IPS-15b (cell line): Measurements from ENCODE around the gene STOML2.

Source experiments
- H3K27me3 ChIP-seq: one replicate; pipeline ENCODE4 v1.6.1; 2013; ENCODE audit warnings: low read length; ENCODE audit not compliant: control insufficient read depth, insufficient read depth
- H3K36me3 ChIP-seq: one replicate; pipeline ENCODE4 v1.6.1; 2013; ENCODE audit warnings: low read length; ENCODE audit not compliant: control insufficient read depth, insufficient read depth
- H3K4me1 ChIP-seq: one replicate; pipeline ENCODE4 v1.6.1; 2013; ENCODE audit warnings: mild to moderate bottlenecking, low read length; ENCODE audit not compliant: control insufficient read depth, insufficient read depth
- H3K4me3 ChIP-seq: one replicate; pipeline ENCODE4 v1.5.1; 2013; ENCODE audit warnings: low read depth, low read length
- H3K9ac ChIP-seq: one replicate; pipeline ENCODE4 v1.6.1; 2013; ENCODE audit warnings: low read depth, mild to moderate bottlenecking, low read length
- H3K9me3 ChIP-seq: one replicate; pipeline ENCODE4 v1.6.1; 2013; ENCODE audit warnings: mild to moderate bottlenecking, low read length; ENCODE audit not compliant: control insufficient read depth, insufficient read depth

The STOML2 gene

DNA sequence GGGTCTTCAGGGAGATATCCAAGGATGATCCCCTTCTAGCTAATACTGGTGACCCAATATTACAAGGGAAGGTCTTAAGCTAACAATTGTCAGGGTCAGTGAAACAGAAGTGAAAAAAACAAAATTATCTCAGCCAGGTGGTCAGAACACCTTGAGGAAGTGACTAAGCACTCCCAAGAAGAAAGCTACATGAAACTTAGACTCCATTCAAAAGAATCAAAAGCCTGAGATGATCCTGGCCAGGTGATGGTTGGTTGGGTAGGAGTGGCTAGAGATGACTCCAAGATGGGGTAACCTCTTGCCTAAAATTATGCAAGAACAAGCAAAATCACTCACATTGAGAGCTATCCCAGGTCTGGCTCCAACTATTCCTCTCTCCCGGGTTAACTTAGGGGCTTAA is 35.9 kb downstream of the STOML2 start:
- no peak overlapping the region for H3K9ac ChIP-seq
- H3K4me1 ChIP-seq: peaks cover 4% of the 10 kb centered on the region
- H3K9me3 ChIP-seq: no peaks in the 10 kb centered on the region
- peaks cover 57% of the 10 kb centered on the region for H3K36me3 ChIP-seq
- no peak overlapping the region for H3K4me3 ChIP-seq
- H3K27me3 ChIP-seq: no peaks in the 10 kb centered on the region

DNA sequence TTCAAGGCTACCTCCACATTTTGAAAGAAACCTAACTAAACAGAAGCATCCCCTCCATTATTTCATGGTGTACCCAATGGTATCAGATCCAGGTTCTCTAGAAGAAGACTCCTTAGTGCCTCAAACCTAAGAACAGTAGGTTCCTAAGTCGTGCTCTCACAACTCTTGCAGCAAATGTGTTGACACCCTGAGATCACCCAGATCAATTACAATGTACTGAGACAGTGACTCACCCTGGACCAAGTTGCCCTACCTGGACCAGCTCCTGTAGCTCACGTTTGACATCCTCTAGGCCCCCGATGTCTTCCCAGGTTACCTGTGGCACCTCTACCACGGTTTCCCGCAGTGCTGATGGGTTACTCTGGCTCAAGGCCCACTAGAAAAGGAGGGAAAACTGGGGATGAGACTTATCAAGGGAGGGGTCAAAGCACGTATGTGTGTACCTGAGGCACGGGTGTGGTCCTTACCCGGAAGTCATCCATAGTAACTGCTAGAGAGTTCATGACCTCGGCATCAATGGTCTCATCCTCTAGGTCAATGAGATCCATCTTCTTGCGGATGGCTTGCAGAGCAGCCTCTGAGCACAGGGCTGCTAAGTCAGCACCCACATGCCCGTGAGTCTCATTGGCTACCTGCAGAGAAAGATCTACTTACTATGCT is 42.3 kb downstream of the STOML2 start:
- H3K36me3 ChIP-seq: peaks cover 96% of the 10 kb centered on the region
- no peaks in the 10 kb centered on the region for H3K27me3 ChIP-seq
- no peaks in the 10 kb centered on the region for H3K9me3 ChIP-seq
- no peak overlapping the region for H3K4me3 ChIP-seq
- no peaks in the 10 kb centered on the region for H3K4me1 ChIP-seq
- H3K9ac ChIP-seq: no peak overlapping the region

DNA sequence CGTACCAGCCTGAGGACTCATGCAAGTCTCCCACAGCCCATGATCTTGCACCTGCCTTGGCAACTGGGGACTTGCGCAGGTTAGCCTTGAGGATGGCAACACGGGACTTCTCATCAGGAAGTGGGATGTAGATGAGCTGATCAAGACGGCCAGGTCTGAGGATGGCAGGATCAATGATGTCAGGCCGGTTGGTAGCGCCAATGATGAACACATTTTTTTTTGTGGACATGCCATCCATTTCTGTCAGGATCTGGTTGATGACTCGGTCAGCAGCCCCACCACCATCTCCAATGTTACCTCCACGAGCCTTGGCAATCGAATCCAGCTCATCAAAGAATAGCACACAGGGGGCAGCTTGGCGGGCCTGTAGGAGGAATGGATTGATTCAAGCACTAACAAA is 43.5 kb downstream of the STOML2 start:
- peaks cover 84% of the 10 kb centered on the region for H3K36me3 ChIP-seq
- H3K9me3 ChIP-seq: no peaks in the 10 kb centered on the region
- H3K27me3 ChIP-seq: no peaks in the 10 kb centered on the region
- H3K9ac ChIP-seq: no peak overlapping the region
- no peak overlapping the region for H3K4me3 ChIP-seq
- H3K4me1 ChIP-seq: no peaks in the 10 kb centered on the region

DNA sequence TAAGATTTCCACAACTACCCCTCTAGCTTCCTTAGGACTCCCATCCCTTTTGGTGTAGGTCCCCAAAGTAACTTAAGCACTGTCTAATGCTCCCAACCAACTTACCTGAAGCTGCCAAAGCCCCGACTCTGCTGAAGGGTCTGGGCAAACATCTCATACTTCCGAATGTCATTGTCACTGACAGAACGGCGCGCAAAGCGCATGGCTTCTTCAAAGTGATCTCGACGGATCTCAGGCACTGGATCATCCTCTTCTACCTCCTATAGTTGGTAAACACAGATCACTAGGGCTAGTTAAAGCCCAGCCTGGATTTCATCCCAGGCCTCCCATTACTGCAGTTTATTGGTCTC is 45.7 kb downstream of the STOML2 start:
- Histone ChIP-seq H3K27me3 (no peaks in the 10 kb centered on the region), H3K4me3 (no peak overlapping the region), H3K4me1 (no peaks in the 10 kb centered on the region), H3K9me3 (no peaks in the 10 kb centered on the region), H3K9ac (no peak overlapping the region), H3K36me3 (peaks cover 62% of the 10 kb centered on the region)

GRCh38 chr9:35056571-35057270 is 46.2 kb downstream of the STOML2 start:
- Histone ChIP-seq H3K9me3 (no peaks in the 10 kb centered on the region), H3K9ac (no peak overlapping the region), H3K36me3 (peaks cover 57% of the 10 kb centered on the region), H3K4me1 (no peaks in the 10 kb centered on the region), H3K4me3 (no peak overlapping the region), H3K27me3 (no peaks in the 10 kb centered on the region)

GRCh38 chr9:35054871-35055644 is 47.9 kb downstream of the STOML2 start:
- Histone ChIP-seq H3K36me3 (peaks cover 40% of the 10 kb centered on the region), H3K9me3 (no peaks in the 10 kb centered on the region), H3K4me3 (no peak overlapping the region), H3K27me3 (no peaks in the 10 kb centered on the region), H3K4me1 (no peaks in the 10 kb centered on the region), H3K9ac (no peak overlapping the region)

GRCh38 chr9:35054185-35054835 is 48.6 kb downstream of the STOML2 start:
- no peaks in the 10 kb centered on the region for H3K9me3 ChIP-seq
- H3K4me3 ChIP-seq: no peak overlapping the region
- no peaks in the 10 kb centered on the region for H3K4me1 ChIP-seq
- no peak overlapping the region for H3K9ac ChIP-seq
- H3K36me3 ChIP-seq: peaks cover 33% of the 10 kb centered on the region
- H3K27me3 ChIP-seq: no peaks in the 10 kb centered on the region

DNA sequence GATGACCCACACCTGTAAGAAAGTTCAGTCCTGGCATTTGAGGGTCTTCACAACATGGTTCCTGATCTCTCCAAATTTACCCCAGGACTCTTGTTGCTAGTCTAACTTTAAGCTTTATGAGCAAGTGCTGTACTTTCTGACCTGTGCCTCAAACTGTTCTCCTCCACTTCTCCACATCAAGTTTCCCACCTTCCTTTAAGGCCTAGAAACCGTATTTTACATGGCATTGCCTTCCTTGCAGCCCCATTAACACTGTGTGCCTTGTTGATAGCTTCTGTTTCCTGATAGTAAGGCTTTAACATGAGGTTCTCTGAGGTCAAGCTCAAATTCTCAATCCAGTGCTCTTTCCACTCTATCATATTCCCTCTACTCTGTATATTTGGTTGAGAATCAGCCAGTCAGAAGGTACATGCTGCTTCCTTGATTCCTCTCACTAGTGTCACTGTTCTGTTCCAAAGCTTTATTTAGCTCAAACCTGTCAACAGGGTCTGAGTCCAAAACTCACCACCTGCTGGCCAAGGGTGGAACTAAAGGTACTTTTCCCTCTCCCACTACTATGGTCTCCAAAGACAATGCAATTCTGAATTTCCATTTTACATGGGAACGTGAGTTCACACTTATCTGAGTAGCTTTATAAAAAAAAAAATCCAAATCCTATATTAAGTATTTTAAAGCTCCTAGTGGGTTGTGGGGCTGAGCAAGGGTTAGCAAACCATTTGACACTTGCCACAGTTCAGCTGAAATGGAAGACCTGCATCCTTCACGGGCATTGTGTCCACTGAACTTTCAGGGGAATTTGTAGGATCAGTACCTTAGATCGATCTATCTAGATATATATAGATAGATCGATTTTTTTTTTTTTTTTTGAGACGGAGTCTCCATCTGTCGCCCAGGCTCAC is 51.6 kb downstream of the STOML2 start:
- H3K4me3 ChIP-seq: no peak overlapping the region
- no peaks in the 10 kb centered on the region for H3K4me1 ChIP-seq
- no peaks in the 10 kb centered on the region for H3K27me3 ChIP-seq
- H3K9ac ChIP-seq: no peak overlapping the region
- peaks cover 4% of the 10 kb centered on the region for H3K36me3 ChIP-seq
- H3K9me3 ChIP-seq: no peaks in the 10 kb centered on the region
